Subcutaneous adipose tissue (tissue), 4 donors: Measurements from ENCODE around the gene ACTL6B. TPM values are rescaled to one million over a fixed set of nuclear protein-coding genes. Genes with fewer than 3 reads are reported as not detected.

ENCODE experiments used
- CTCF ChIP-seq: fragments of 450-650 bp; IDR thresholded peaks from one replicate; pipeline ENCODE4 v1.5.1; 2016; ENCODE audit warnings: low read depth, mild to moderate bottlenecking, control low read depth, antibody characterized with exemption, moderate library complexity
- total RNA-seq, 4 donors: library from RNA; depleted of rRNA; stranded (reverse); fragments of >200 nt; gene quantifications; one replicate each; pipeline ENCODE4 v1.1.0, GENCODE V29; 2016

The ACTL6B gene
- total RNA-seq, 4 donors from 2014 or later, result not detected

- no peak for TF ChIP-seq CTCF
Measured at GRCh38 chr7:100682228-100682741, 26.0 kb upstream of the ACTL6B start.

- TF ChIP-seq CTCF, result no peak
Measured at GRCh38 chr7:100681491-100682227, 25.4 kb upstream of the ACTL6B start.

GRCh38 chr7:100680576-100681271, 24.5 kb upstream of the ACTL6B start:
- TF ChIP-seq CTCF, result no peak

- no peak for TF ChIP-seq CTCF
Measured at GRCh38 chr7:100679927-100680575, 23.8 kb upstream of the ACTL6B start.

- no peak for TF ChIP-seq CTCF
Measured at GRCh38 chr7:100679129-100679926, 23.1 kb upstream of the ACTL6B start.

- no peak for TF ChIP-seq CTCF
Measured at GRCh38 chr7:100678291-100678984, 22.2 kb upstream of the ACTL6B start.
